ENCODE measurements around the gene UFD1.

UFD1 gene

DNA sequence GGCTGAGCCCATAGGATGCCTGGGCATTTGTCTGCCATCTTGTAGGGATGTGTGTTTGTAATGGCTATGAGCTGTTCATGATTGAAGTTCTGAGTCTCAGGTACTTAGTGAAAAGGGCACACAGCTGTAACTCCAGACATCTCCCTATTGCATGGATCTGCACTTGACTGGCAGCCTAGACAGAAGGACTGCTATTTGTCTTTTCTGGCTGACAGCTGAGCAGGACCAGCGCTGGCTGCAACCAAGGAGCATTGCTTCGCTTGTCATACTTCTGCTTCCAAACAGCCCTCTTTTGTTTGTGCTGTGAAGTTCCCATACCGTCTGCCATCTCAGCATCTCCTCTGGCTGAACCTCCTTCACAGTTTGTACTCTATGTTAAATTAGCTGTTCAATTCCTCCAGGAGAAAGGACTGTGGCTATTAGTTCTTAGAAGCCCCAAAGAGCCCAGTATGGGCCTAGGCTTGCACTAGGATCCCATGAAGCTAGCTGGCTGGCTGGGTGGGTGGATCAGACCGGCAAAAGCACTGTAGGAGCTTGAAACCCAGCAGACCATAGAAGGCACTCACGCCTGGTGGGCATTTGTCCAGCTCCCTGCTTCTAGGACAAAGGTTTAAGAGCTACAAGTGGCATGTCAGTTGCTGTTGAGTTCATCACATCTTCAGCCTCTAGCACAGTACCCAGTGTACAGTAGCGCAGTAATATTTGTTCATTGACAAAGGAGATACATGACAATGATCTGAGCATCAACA is 67.9 kb downstream of the UFD1 start:
- Histone ChIP-seq H3K9me3 (ENCODE audit: control insufficient read depth, low read length) (no peaks in the 10 kb centered on the region), H3K27ac (ENCODE audit: insufficient read depth, low read length, poor library complexity, severe bottlenecking) (no peak overlapping the region), H3K36me3 (ENCODE audit: control insufficient read depth, insufficient read depth, low read length) (peaks cover 41% of the 10 kb centered on the region), H3K4me3 (ENCODE audit: insufficient read depth, low read depth, low read length, poor library complexity, severe bottlenecking) (no peak overlapping the region), H3K27me3 (replicated peaks; ENCODE audit: control insufficient read depth, insufficient read depth, low read length, poor library complexity, severe bottlenecking) (no peaks in the 10 kb centered on the region), H3K4me1 (ENCODE audit: control insufficient read depth, insufficient read depth, low read length, poor library complexity, severe bottlenecking) (no peaks in the 10 kb centered on the region)
- no peak for DNase-seq

DNA sequence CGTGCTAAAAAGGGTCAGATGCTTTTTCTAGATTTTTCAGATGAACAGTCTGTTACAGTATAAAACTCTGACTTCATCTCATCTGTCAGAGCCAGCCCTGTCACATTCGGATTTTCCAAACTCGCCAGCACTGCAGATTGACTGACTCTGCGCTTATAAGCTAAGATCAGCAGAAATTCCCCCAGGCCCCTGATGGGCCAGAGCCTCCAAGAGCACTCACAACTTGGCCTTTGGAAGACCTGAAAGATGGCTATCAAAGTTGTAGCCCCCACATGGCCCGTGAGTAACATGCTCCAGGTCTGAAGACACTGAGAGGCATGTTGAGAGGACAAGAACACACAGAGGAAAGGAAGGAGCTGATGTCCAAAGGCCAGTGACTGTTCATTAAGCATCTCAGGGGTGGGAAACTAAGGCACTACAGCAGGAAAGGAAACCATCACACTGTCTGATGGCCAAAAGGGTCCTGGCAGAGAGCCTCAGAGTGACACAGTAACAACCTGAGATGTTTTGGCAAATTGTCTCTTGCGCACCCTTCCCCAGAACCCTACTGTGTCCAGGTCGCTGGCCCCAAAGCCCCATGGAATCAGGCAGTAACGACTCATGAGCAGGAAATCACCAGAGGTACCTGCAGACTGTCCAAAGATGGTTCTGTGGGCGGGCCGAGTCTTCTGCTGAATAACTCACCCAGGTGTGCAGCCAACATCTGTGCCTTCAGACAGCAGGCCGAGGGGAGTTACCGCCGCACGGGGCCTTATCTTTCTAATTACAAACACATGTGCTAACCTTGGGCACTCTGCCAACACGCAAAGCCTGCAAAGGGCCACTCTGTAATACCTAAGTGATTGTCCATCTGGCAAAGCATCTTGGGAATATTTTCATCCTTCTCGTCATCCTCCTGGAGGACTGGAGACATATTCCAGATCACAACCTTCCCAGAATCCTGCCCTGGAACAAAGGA is 71.1 kb downstream of the UFD1 start:
- Histone ChIP-seq H3K36me3 (ENCODE audit: control insufficient read depth, insufficient read depth, low read length) (peaks cover 49% of the 10 kb centered on the region), H3K27ac (ENCODE audit: insufficient read depth, low read length, poor library complexity, severe bottlenecking) (no peak overlapping the region), H3K4me1 (ENCODE audit: control insufficient read depth, insufficient read depth, low read length, poor library complexity, severe bottlenecking) (no peaks in the 10 kb centered on the region), H3K9me3 (ENCODE audit: control insufficient read depth, low read length) (no peaks in the 10 kb centered on the region), H3K4me3 (ENCODE audit: insufficient read depth, low read depth, low read length, poor library complexity, severe bottlenecking) (no peak overlapping the region), H3K27me3 (replicated peaks; ENCODE audit: control insufficient read depth, insufficient read depth, low read length, poor library complexity, severe bottlenecking) (no peaks in the 10 kb centered on the region)
- no peak for DNase-seq

- Histone ChIP-seq H3K27me3 (replicated peaks; ENCODE audit: control insufficient read depth, insufficient read depth, low read length, poor library complexity, severe bottlenecking) (no peaks in the 10 kb centered on the region), H3K27ac (ENCODE audit: insufficient read depth, low read length, poor library complexity, severe bottlenecking) (no peak overlapping the region), H3K36me3 (ENCODE audit: control insufficient read depth, insufficient read depth, low read length) (peaks cover 49% of the 10 kb centered on the region), H3K4me1 (ENCODE audit: control insufficient read depth, insufficient read depth, low read length, poor library complexity, severe bottlenecking) (no peaks in the 10 kb centered on the region), H3K4me3 (ENCODE audit: insufficient read depth, low read depth, low read length, poor library complexity, severe bottlenecking) (no peak overlapping the region), H3K9me3 (ENCODE audit: control insufficient read depth, low read length) (no peaks in the 10 kb centered on the region)
- DNase-seq: no peak
These were observed 72.1 kb downstream of the UFD1 start for GRCh38 chr22:19406846-19407245.

DNA sequence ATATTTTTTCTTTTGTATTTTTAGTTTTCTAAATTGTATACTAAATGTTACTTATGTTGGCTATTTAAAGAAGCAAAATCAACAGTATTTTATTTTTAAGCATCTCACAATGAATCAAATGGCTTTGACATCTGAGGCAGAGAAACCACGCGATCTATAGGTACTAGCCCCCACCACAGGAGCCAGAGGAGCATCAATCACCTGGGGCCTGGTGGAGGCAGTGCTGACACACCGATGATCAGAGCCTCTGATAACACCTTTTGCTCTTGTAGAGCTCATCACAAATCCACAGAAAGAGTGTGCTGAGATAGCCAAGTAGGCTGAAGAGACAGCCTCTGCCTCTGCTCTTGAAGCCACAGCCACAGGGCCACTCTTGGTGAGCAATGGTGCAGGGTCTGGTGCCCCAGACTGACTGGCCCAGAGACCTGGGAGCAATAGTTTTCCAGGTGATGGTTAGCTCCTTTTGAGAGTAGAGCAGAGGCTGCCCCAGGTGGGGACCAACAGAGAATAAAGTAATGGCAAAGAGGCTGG is 72.6 kb downstream of the UFD1 start:
- H3K27me3 ChIP-seq (replicated peaks; ENCODE audit: control insufficient read depth, insufficient read depth, low read length, poor library complexity, severe bottlenecking): no peaks in the 10 kb centered on the region
- no peaks in the 10 kb centered on the region for H3K9me3 ChIP-seq (ENCODE audit: control insufficient read depth, low read length)
- H3K27ac ChIP-seq (ENCODE audit: insufficient read depth, low read length, poor library complexity, severe bottlenecking): no peak overlapping the region
- no peak for DNase-seq
- no peaks in the 10 kb centered on the region for H3K4me1 ChIP-seq (ENCODE audit: control insufficient read depth, insufficient read depth, low read length, poor library complexity, severe bottlenecking)
- H3K36me3 ChIP-seq (ENCODE audit: control insufficient read depth, insufficient read depth, low read length): peaks cover 49% of the 10 kb centered on the region
- H3K4me3 ChIP-seq (ENCODE audit: insufficient read depth, low read depth, low read length, poor library complexity, severe bottlenecking): no peak overlapping the region

GRCh38 chr22:19405652-19406051 is 73.3 kb downstream of the UFD1 start:
- Histone ChIP-seq H3K4me1 (ENCODE audit: control insufficient read depth, insufficient read depth, low read length, poor library complexity, severe bottlenecking) (no peaks in the 10 kb centered on the region), H3K4me3 (ENCODE audit: insufficient read depth, low read depth, low read length, poor library complexity, severe bottlenecking) (no peak overlapping the region), H3K27ac (ENCODE audit: insufficient read depth, low read length, poor library complexity, severe bottlenecking) (no peak overlapping the region), H3K27me3 (replicated peaks; ENCODE audit: control insufficient read depth, insufficient read depth, low read length, poor library complexity, severe bottlenecking) (no peaks in the 10 kb centered on the region), H3K36me3 (ENCODE audit: control insufficient read depth, insufficient read depth, low read length) (peaks cover 49% of the 10 kb centered on the region), H3K9me3 (ENCODE audit: control insufficient read depth, low read length) (no peaks in the 10 kb centered on the region)
- DNase-seq: no peak

DNA sequence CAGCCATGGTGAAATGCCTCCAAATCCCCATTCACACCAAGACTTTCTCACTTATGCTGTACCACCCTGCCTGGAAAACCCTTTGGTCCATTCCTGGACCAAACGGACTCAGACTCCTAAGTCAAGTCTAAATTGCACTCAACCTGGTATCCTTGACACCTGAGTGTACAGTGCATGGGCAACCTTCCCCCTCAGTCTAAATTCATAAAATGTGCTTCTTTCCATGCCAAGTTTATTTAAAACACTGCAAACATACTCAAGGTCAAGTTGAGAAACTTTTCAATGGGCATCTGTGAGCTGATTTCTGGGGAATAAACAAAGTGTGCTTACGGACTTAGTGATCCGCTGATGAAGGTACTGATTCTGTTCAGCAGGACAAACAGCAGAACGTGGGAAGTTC is 73.9 kb downstream of the UFD1 start:
- DNase-seq: no peak
- H3K27ac ChIP-seq (ENCODE audit: insufficient read depth, low read length, poor library complexity, severe bottlenecking): no peak overlapping the region
- H3K36me3 ChIP-seq (ENCODE audit: control insufficient read depth, insufficient read depth, low read length): peaks cover 45% of the 10 kb centered on the region
- H3K4me3 ChIP-seq (ENCODE audit: insufficient read depth, low read depth, low read length, poor library complexity, severe bottlenecking): no peak overlapping the region
- H3K9me3 ChIP-seq (ENCODE audit: control insufficient read depth, low read length): no peaks in the 10 kb centered on the region
- H3K4me1 ChIP-seq (ENCODE audit: control insufficient read depth, insufficient read depth, low read length, poor library complexity, severe bottlenecking): no peaks in the 10 kb centered on the region
- H3K27me3 ChIP-seq (replicated peaks; ENCODE audit: control insufficient read depth, insufficient read depth, low read length, poor library complexity, severe bottlenecking): no peaks in the 10 kb centered on the region

DNA sequence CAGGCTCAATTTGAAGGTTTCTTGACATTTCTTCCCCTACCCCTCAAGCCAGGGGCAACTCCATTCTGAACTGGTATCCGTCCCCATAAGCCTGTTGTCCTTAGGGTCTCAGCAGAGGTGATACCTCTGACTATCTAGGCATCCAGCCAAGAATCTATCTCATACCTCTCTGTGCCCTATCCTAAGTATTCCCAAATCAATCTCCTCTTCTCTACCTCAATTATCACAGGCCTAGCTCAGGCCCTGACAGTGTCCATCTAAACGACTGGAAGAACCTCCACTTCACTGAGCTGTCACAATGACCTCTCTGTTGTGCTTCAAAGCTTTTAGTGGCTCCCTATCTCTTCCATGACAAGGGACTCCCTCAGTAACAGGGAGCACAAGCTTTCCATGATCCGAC is 74.3 kb downstream of the UFD1 start:
- no peaks in the 10 kb centered on the region for H3K9me3 ChIP-seq (ENCODE audit: control insufficient read depth, low read length)
- no peak overlapping the region for H3K4me3 ChIP-seq (ENCODE audit: insufficient read depth, low read depth, low read length, poor library complexity, severe bottlenecking)
- H3K27ac ChIP-seq (ENCODE audit: insufficient read depth, low read length, poor library complexity, severe bottlenecking): no peak overlapping the region
- H3K4me1 ChIP-seq (ENCODE audit: control insufficient read depth, insufficient read depth, low read length, poor library complexity, severe bottlenecking): no peaks in the 10 kb centered on the region
- DNase-seq: no peak
- H3K36me3 ChIP-seq (ENCODE audit: control insufficient read depth, insufficient read depth, low read length): peaks cover 40% of the 10 kb centered on the region
- H3K27me3 ChIP-seq (replicated peaks; ENCODE audit: control insufficient read depth, insufficient read depth, low read length, poor library complexity, severe bottlenecking): no peaks in the 10 kb centered on the region

DNA sequence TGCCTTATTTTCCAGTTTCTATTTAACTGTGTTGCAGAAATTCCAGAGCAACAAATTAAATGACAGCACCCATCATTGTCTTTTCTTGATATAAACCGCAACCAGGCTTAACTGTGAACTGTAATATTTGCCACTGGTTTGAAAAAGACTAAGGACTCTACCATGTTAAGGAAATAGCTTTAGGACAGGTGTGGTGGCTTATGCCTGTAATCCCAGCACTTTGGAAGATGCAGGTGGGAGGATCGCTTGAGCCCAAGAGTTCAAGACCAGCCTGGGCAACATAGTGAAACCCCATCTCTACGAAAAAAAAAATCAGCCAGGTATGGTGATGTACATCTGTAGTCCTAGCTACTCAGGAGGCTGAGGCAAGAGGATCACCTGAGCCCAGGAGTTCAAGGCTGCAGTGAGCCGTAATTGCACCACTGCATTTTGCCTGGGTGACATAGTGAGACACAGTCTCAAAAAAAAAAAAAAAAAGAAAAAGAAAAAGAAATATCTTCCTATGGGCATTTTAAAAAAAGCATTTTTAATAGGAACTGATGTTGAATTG is 76.3 kb downstream of the UFD1 start:
- Histone ChIP-seq H3K4me3 (ENCODE audit: insufficient read depth, low read depth, low read length, poor library complexity, severe bottlenecking) (no peak overlapping the region), H3K36me3 (ENCODE audit: control insufficient read depth, insufficient read depth, low read length) (peaks cover 29% of the 10 kb centered on the region), H3K9me3 (ENCODE audit: control insufficient read depth, low read length) (no peaks in the 10 kb centered on the region), H3K4me1 (ENCODE audit: control insufficient read depth, insufficient read depth, low read length, poor library complexity, severe bottlenecking) (no peaks in the 10 kb centered on the region), H3K27me3 (replicated peaks; ENCODE audit: control insufficient read depth, insufficient read depth, low read length, poor library complexity, severe bottlenecking) (no peaks in the 10 kb centered on the region), H3K27ac (ENCODE audit: insufficient read depth, low read length, poor library complexity, severe bottlenecking) (no peak overlapping the region)
- DNase-seq: no peak

GRCh38 chr22:19401483-19401882 is 77.5 kb downstream of the UFD1 start:
- H3K4me1 ChIP-seq (ENCODE audit: control insufficient read depth, insufficient read depth, low read length, poor library complexity, severe bottlenecking): no peaks in the 10 kb centered on the region
- no peak overlapping the region for H3K27ac ChIP-seq (ENCODE audit: insufficient read depth, low read length, poor library complexity, severe bottlenecking)
- H3K36me3 ChIP-seq (ENCODE audit: control insufficient read depth, insufficient read depth, low read length): peaks cover 30% of the 10 kb centered on the region
- no peak overlapping the region for H3K4me3 ChIP-seq (ENCODE audit: insufficient read depth, low read depth, low read length, poor library complexity, severe bottlenecking)
- DNase-seq: no peak
- no peaks in the 10 kb centered on the region for H3K27me3 ChIP-seq (replicated peaks; ENCODE audit: control insufficient read depth, insufficient read depth, low read length, poor library complexity, severe bottlenecking)
- H3K9me3 ChIP-seq (ENCODE audit: control insufficient read depth, low read length): no peaks in the 10 kb centered on the region
